Kidney glomerular epithelial cell (primary cell): ENCODE results near the gene EHBP1.

ENCODE experiments used
- DNase-seq: peaks from one replicate; lab custom pipeline; 2025; lab: John Stamatoyannopoulos, UW

The EHBP1 gene

GRCh38 chr2:62785216-62785615 lies 79.7 kb downstream of the EHBP1 start:
- DNase-seq = no peak

GRCh38 chr2:62785810-62786597 lies 80.5 kb downstream of the EHBP1 start:
- DNase-seq = no peak

- DNase-seq = peak; percentile 27
Measured at GRCh38 chr2:62787386-62787785, 81.9 kb downstream of the EHBP1 start.

GRCh38 chr2:62789518-62789917 lies 84.0 kb downstream of the EHBP1 start:
- DNase-seq = no peak

GRCh38 chr2:62789918-62790317 lies 84.4 kb downstream of the EHBP1 start:
- DNase-seq = no peak

GRCh38 chr2:62792408-62792807 lies 86.9 kb downstream of the EHBP1 start:
- no peak for DNase-seq

GRCh38 chr2:62793213-62793612 lies 87.7 kb downstream of the EHBP1 start:
- DNase-seq = no peak

GRCh38 chr2:62794791-62795190 lies 89.3 kb downstream of the EHBP1 start:
- peak; percentile 48 for DNase-seq

GRCh38 chr2:62795341-62795740 lies 89.8 kb downstream of the EHBP1 start:
- no peak for DNase-seq

- DNase-seq = no peak
Measured at GRCh38 chr2:62797107-62797506, 91.6 kb downstream of the EHBP1 start.

GRCh38 chr2:62800618-62801017 lies 95.1 kb downstream of the EHBP1 start:
- no peak for DNase-seq

- no peak for DNase-seq
Measured at GRCh38 chr2:62801110-62801509, 95.6 kb downstream of the EHBP1 start.

GRCh38 chr2:62801814-62802523 lies 96.5 kb downstream of the EHBP1 start:
- no peak for DNase-seq

GRCh38 chr2:62803961-62804360 lies 98.4 kb downstream of the EHBP1 start:
- DNase-seq = no peak

- DNase-seq = no peak
Measured at GRCh38 chr2:62806231-62806630, 100.7 kb downstream of the EHBP1 start.

- no peak for DNase-seq
Measured at GRCh38 chr2:62808554-62808953, 103.0 kb downstream of the EHBP1 start.

GRCh38 chr2:62811086-62811485 lies 105.6 kb downstream of the EHBP1 start:
- DNase-seq = no peak

- DNase-seq = no peak
Measured at GRCh38 chr2:62811972-62812371, 106.5 kb downstream of the EHBP1 start.

GRCh38 chr2:62812921-62813825 lies 107.7 kb downstream of the EHBP1 start:
- DNase-seq = no peak

- DNase-seq = no peak
Measured at GRCh38 chr2:62814123-62814522, 108.6 kb downstream of the EHBP1 start.

GRCh38 chr2:62817348-62817747 lies 111.8 kb downstream of the EHBP1 start:
- no peak for DNase-seq

- peak; percentile 51 for DNase-seq
Measured at GRCh38 chr2:62817995-62818713, 112.6 kb downstream of the EHBP1 start.
